ENCODE data around the gene CDR2L.

DNA sequence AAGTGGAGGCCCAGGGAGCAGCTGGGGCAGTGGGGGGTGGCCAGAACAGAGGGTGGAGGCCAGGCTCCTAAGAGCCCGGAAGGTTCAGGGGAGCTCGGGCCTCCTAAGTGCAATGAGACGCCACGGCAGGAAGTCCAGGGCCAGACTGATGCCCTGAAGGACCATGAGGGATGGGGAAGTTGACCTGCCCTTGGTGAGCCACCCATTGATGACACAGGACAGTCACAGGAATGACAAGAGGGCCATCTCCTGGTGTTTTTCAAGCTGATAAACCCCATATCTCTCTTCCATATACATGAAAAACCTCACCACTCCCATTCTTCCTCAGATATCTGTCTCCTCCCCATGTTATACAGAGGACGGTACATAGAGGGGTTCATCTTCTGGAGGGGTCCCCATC, 19.2 kb downstream of the CDR2L start:
- TF ChIP-seq EP300 (IDR thresholded peaks at IDR 0.05) (no peak), CTCF (IDR thresholded peaks at IDR 0.05) (no peak), POLR2AphosphoS5 (IDR thresholded peaks at IDR 0.05) (no peak)
